D721Med (cell line): Measurements from ENCODE around the gene BRD1.

Source experiments
- DNase-seq: peaks from one replicate; pipeline ENCODE4 v3.0.0; 2011; ENCODE audit warnings: low spot score; ENCODE audit not compliant: insufficient read length
- FAIRE-seq: peaks from 2 replicates; lab custom pipeline; 2011; peaks lifted over from hg19 to GRCh38; lab: Jason Lieb, UNC
- TF ChIP-seq, protein P1 (sequence below): IDR thresholded peaks from 2 replicates; pipeline ENCODE4 v1.5.1; 2012; ENCODE audit warnings: mild to moderate bottlenecking, control low read depth; ENCODE audit not compliant: insufficient read depth; ENCODE audit errors: missing control alignments

The BRD1 gene

DNA sequence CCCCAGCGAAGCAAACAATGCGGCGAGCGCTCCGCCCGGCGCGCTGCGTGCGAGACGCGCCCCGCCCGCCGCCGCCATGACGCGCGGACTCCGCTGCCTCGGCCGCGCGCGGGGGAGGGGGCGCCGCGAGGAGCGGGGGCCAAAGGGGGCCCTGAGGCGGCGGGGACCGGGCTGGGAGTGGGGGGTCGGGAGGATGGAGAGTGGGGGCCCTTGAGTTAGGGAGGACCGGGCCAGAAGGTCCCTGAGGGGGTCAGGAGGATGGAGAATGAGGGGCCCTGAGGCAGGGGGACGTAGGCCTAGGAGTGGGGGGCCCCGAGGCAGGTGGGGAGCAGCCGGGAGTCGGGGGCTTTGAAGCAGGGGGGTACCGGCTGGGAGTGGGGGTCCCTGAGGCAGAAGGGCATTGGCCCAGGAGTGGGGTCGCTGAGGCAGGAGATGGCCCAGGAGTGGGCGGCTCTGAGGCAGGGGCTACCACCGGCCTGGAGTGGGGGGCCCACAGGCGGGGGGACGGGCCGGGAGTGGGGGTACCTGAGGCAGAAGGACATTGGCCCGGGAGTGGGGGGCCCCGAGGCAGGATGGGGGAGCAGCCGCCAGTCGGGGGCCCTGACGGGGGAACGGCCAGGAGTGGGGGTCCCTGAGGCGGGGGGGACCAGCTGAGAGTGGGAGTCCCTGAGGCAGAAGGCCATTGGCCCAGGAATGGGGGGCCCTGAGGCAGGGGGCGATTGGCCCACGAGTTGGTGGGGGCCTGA is at the start of gene BRD1:
TSS of gene BRD1 (minus strand) at position 21 of the 746 bp plus-strand sequence. CDS start 3,556 bp downstream, outside the sequence.
- FAIRE-seq = no peak
- TF ChIP-seq, protein P1, sequence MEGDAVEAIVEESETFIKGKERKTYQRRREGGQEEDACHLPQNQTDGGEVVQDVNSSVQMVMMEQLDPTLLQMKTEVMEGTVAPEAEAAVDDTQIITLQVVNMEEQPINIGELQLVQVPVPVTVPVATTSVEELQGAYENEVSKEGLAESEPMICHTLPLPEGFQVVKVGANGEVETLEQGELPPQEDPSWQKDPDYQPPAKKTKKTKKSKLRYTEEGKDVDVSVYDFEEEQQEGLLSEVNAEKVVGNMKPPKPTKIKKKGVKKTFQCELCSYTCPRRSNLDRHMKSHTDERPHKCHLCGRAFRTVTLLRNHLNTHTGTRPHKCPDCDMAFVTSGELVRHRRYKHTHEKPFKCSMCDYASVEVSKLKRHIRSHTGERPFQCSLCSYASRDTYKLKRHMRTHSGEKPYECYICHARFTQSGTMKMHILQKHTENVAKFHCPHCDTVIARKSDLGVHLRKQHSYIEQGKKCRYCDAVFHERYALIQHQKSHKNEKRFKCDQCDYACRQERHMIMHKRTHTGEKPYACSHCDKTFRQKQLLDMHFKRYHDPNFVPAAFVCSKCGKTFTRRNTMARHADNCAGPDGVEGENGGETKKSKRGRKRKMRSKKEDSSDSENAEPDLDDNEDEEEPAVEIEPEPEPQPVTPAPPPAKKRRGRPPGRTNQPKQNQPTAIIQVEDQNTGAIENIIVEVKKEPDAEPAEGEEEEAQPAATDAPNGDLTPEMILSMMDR = no peak
- DNase-seq = no peak

DNA sequence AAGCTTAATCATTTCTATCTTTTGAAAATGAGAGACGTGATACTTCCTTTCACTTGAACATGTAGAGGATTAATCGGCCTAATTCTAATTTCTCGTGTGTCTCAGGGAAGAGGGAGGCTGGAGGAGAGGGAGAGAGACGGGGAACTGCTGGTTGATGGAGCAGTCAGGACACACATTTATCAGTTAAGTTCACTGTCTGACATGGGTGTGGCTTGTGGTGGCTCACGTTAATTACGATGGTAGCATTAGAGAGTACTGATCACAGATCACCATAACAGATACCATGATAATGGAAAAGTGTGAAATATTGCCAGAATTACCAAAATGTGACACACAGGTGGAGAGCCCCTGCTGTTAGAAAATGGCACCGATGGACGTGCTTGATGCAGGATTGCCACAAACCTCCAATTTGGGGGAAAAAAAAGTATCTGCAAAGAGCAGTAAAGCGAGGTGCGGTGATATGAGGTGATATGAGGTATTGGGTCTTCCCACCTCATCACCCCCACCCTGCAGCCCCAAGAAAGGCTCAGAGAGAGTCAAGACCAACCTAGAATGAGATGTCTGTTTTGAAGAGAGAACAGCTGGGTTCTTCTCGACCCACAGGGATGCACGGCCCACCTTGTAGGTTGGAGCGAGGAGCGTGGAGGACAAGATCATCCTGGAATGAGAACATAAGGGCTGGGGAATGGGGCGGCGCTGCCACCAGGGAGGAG is 45.7 kb upstream of the BRD1 start:
- TF ChIP-seq, protein P1 = no peak
- FAIRE-seq (no peak), DNase-seq (no peak)

DNA sequence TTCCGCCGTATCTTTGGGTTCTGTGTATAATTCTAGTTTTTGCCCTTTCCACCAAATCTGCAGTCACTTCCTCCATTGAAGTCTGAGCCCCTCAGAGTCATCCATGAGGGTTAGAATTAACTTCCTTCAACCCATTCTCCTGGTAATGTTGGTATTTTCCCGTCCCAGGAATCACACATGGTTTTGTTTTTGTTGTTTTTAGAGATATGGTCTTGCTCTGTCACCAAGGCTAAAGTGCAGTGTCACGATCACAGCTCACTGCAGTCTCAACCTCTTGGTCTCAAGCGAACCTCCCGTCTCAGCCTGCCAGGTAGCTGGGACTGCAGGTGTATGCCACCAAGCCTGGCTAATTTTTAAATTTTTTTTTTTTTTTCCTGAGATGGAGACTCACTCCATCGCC is 44.7 kb upstream of the BRD1 start:
- FAIRE-seq = no peak
- TF ChIP-seq, protein P1 = no peak
- no peak for DNase-seq

DNA sequence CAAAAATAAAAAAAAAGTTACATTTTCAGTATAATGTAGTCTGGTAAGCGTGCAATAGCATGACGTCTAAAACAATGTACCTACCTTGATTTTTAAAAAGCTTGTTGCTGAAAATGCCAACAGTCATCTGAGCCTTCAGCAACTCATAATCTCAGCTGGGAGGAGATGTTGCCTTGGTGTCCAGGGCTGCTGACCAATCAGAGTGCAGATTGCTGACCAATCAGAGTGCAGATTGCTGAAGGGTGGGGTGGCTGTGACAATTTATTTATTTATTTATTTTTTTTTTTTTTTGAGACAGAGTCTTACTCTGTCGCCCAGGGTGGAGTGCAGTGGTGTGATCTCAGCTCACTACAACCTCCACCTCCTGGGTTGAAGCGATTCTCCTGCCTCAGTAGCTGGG is 43.8 kb upstream of the BRD1 start:
- DNase-seq (no peak), FAIRE-seq (no peak)
- TF ChIP-seq, protein P1 = no peak

DNA sequence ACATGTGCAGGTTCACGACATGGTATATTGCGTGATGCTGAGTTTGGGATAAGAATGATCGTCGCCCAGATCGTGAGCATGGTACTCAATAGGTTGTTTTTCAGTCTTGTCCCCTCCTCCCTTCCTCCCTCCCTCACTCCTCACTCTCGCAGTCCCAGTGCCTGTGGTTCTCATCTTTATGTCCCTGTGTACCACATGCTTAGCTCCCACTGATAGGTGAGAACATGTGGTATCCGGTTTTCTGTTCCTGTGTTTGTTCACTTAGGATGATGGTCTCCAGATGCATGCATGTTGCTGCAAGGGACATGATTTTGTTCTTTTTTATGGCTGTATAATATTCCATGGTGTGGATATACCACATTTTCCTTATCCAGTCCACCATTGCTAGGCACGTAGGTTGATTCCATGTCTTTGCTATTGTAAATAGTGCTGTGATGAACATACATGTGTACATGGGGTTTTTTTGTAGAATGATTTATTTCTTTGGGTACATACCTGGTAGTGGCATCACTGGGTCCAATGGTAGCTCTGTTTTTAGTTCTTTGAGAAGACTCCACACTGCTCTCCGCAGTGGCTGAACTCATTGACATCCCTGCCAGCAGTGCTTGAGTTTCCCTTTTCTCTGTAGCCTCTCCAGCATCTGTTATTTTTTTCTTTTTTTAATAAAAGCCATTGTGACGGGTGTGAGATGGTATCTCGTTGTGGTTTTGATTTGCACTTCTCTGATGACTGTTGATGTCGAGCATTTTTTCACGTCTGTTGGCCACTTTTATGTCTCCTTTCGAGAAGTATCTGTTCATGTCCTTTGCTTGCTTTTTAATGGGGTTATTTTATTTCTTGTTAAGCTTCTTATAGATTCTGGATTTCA is 42.4 kb upstream of the BRD1 start:
- TF ChIP-seq, protein P1 = no peak
- DNase-seq (no peak), FAIRE-seq (no peak)

DNA sequence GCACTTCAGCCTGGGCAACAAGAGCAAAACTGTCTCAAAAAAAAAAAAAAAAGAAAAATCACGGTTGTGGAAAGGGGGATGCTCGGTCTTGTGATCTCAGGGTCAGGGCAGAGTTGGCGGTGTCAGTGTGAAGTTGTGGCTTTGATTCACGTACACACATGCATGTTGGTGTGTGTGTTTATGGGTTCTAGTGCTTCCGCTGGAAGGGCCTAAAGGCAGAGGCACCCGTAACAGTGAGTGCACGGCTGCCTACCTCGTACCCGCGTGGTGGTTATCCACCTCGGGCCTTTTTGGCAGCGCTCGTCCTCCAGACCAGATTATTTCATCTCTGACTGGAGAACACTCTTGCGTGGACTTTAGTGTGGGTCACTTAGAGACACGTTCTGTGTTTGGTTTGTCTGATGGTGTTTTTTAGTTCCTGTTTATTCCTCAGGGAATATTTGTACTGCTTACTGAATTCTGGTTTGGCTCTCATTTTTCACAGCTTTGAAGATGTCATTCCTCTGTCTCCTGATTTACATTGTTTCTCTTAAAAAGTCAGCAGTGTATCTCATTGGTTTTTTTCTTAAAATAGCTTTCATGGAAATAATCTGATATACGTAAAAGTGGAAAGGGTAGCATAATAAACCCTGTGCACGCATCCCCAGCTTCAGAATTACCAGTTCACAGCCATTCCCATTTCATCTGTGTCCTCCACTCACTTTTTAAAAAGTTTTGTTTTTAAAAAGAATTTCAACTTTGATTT is 41.6 kb upstream of the BRD1 start:
- TF ChIP-seq, protein P1 = no peak
- no peak for FAIRE-seq
- DNase-seq = no peak
